SU-DHL-6 (cell line): ENCODE results near the gene C17orf113.

ENCODE experiments used
- CTCF ChIP-seq: fragments of 200-600 bp; sonication (generic); IDR thresholded peaks from one replicate; pipeline ENCODE4 v1.5.1; 2017; ENCODE audit warnings: antibody characterized with exemption, mild to moderate bottlenecking, low read length, moderate library complexity; ENCODE audit not compliant: insufficient read depth, poor library complexity, severe bottlenecking
- EZH2phosphoT487 ChIP-seq: fragments of 200-600 bp; sonication (generic), shearing (Covaris generic); conservative IDR thresholded peaks from 2 replicates; pipeline ENCODE4 v1.6.1; 2018; ENCODE audit warnings: mild to moderate bottlenecking, antibody characterized with exemption, low read length, moderate library complexity, mixed read lengths

DNA sequence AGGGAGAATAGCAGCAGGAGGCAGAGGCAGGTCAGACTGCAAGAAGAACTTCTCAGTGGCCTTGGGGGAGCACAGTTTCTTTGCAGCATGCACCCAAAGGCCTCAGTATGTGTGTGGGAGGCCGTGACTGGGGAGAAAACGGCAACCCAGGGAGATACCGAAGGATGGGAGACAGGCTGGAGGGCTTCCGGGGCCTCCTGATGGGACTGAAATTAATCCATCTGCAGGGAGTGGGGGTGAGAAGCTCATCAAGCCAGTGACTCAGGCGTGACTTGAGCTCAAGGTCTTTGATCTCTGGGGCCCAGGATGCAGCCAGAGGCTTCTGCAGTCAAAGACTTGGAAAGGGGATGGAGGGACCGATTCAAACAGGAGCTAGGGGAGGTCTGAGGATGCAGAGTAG lies 5.1 kb upstream of the C17orf113 start:
- TF ChIP-seq CTCF (no peak), EZH2phosphoT487 (no peak)
